GM21737 (cell line): Measurements from ENCODE around the gene ANKRD29.
"Not testable (repeated sequence)": the region's sequence is repeated elsewhere in the genome, so short reads cannot be mapped to it uniquely, and the experiment has no call there.

Experiments used
- ATAC-seq: cut with Tn5 transposase; IDR thresholded peaks from one replicate; pipeline ENCODE4 v1.9.1; 2021; ENCODE audit warnings: mild to moderate bottlenecking, moderate library complexity; ENCODE audit not compliant: unreplicated experiment

Gene ANKRD29

DNA sequence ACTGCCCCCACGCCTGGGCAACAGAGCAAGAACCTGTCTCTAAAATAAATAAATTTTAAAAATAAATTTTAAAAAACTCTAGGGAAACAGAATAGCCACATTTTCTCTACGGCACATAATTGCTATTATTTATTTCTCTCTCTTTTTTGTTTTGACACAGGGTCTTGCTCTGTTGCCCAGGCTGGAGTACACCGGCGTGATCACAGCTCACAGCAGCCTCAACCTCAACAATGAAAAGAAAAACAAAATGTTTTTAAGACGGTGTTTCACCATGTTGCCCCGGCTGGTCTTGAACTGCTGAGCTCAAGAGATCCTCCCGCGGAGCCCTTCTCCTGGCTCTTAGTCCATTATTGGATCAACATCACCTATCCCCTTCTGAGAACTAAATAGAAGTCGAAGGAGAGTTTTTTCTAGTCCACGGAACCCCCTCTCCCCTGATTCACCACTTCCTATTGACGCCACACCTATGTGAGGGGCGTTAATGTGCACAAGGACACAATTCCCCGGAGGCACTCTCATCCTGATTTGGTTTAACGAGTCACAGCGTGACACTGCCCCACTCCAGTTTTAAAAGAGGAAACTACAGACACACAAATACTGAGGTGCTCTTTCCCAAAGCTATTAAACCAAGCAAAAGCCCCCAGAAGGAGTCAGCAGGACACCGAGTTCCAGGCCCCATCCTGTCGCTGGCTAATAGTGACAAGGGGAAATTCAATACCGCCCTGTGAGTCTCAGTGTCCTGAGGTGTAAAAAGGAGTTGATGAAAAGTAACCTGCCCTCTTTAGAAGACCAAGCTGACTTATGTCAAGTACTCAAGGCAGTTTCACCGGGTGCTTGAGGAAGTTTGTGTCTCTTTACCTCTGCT, 77.5 kb downstream of the ANKRD29 start:
- no peak for ATAC-seq

DNA sequence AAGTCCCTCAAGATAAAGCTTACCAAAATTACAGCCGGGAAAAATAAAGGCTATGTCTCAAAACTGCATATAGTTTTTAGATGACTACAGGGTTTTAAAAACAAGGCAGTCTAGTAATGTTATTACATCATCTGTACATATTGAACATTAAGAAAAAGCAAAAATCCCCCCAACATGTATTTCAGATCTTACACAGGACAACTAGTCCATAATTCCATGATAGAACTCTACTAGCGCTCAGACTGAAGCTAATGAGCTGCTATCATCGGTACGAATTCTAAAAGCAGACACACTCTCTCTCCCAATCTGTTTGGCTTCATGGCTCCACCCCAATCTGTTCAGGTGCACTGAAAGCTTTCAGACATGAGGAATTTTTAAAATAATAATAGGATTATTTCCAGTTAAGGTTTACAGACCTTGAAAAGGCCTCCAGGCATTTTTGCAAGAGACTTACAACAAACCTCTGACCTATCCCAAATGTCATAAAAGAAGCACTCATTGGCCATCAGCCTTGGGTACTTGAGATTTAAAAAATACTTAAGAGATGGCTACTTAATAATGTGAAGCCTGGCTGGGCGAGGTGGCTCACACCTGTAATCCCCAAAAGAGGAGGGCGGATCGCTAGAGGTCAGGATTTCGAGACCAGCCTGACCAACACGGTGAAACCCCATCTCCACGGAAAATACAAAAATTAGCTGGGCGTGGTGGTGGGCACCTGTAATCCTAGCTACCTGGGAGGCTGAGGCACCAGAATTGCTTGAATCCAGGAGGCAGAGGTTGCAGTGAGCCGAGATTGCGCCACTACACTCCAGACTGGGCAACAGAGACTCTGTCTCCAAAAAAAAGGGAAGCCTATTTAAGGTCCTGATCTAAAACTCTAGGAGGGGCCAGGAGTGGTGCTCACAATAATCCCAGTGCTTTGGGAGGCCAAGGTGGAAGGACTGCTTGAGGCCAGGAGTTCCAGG, 78.4 kb downstream of the ANKRD29 start:
- no peak for ATAC-seq

DNA sequence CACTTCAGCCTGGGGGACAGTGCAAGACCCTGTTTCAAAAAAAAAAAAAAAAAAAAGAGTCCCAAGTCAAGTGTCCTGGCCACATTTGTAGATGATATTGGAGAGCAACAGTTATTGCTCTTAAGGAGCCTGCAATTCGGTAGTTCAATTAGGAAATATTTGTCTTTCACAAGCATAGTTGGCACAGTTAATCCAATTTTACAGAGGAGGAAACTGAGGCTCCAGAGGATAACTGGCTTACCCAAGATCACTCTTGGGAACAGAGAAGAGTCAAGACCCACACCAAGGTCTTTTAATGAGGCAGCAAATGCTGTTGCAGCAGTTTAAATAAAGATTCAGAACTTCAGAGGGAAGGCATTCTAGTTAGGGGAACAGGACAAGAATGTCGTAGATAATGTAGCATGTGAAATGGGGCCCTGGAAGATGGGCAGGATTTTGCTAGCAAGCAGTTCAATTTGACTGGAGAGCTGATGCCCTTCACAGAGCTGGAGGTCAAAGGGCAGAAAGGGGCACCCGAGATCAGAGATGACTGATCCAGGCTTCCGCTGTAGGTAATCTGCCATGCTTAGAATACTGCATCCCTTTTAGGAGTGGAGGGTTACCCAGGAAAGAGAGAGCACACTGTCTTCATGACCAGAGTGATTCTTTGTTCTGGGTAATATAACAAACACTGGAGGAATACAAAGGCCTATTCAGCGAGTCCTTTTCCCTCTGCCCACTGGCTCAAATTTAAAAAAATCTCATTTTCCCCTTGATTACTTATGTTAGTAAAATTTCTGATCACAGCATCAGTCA, 79.4 kb downstream of the ANKRD29 start:
- no peak for ATAC-seq

DNA sequence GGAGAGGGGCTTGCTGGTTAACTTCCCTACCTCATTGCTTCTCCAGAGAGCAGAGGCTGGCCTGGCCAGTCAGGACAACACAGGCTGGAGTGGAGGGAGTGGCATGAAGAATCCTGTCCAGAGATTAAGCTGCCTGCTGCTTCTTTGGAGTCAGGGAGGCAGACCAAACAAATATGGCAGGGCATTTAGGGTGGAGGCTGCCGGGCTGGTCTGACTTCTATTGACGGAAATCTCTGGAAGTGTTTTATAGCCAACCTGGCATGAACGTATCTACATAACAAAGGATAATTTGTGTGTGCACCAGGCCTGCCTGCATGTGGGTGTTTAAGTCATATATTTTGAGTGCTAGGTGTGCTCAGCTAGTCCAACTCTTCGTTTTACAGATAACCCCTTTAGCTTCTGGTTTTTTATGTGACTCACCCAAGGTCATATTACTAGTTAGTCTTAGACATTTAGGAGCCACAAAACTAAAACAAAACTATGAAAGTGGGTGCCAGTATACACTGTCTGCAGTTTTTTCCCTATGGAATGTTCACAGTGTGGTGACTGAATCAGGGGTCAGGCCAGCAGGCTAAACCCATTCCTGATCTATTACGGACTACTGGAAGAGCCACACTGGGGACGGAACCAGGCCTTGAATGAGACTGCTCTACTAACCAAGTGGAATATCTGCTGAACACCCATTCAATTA, 81.9 kb downstream of the ANKRD29 start:
- no peak for ATAC-seq

DNA sequence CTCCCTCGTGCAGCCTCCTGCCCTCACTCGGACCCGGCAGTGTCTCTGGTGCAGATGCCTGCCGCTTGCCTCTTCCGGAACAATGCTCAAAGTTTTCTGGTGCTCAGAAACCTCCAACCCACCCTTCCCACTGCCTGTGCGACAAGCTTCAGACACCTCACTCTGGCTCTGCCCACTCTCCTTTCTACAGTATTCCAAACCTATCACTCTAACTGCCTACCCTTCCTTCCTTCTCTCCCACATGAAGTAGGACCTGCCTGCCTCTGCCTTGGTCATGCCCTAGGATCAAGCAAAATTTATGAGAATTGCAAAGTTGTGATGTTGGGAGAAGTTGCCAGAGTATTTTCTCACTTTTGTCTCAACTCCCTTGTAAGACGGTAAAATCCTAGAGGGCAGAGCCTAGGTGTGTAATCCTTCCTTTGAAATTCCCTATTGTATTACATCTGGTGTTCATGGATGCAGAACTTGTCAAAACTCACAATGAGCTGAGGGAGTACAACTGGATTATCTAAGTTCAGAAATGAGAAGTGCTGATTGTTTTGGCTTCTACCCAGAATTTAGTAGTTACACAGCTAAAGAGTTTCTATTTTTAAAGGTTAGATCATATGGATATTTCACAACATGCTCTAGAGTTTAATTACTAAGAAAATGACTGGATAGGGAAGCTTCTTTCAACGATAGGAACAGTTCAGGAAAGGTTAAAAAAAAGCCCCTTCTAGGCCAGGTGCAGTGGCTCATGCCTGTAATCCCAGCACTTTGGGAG, 83.6 kb downstream of the ANKRD29 start:
- no peak for ATAC-seq

DNA sequence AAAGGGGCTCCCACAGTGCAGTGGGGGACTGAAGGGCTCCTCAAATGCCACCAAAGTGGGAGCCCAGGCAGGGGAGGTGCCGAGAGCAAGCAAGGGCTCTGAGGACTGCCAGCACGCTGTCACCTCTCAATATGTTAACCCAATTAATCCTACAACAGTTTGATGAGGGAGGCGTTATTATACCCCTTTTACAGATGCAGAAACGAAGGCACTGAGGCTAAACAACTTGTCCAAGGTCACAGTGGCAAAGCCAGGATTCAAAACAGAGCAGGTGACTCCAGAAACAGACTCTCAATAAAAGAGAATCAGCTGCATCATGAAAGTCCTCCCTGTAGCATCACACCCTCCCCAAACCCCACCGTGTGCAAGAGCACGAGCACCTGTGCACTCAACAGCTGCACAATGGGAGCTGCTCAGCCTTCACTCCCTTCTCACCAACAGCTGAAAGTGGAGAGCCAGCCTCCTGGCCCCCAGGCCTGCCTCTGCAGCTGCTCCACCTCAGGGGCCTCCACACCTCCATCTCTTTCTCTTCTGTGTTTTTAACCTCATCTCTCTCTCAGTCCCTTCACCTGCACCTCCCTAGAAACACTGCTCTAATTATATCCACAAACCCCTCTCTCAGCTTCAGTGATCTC, 84.5 kb downstream of the ANKRD29 start:
- no peak for ATAC-seq

DNA sequence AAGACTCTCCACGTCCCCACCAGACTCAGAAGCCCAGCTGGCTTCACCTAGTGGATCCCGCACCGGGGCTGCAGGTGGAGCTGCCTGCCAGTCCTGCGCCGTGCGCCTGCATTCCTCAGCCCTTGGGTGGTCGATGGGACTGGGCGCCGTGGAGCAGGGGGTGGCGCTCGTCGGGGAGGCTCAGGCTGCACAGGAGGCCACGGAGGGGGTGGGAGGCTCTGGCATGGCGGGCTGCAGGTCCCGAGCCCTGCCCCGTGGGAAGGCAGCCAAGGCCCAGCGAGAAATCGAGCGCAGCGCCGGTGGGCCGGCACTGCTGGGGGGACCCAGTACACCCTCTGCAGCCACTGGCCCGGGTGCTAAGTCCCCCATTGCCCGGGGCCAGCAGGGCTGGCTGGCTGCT, 85.2 kb downstream of the ANKRD29 start:
- not testable (repeated sequence) for ATAC-seq

DNA sequence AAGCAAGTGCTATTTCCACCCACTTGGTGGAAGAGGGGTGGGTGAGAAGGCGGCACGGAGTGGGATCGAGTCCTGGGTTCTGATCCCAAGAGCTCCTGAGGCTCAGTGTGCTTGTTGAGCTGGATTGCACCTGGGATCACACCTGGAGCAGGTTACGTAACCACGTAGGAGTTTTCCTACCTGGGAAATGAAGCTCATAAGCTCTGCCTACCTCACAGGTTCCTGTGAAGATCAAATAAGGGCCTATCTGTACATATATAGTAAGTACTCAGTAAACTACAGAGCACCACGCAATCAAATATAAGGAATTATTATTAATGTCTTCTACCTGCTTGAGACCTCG, 87.4 kb downstream of the ANKRD29 start:
- ATAC-seq, result no peak

DNA sequence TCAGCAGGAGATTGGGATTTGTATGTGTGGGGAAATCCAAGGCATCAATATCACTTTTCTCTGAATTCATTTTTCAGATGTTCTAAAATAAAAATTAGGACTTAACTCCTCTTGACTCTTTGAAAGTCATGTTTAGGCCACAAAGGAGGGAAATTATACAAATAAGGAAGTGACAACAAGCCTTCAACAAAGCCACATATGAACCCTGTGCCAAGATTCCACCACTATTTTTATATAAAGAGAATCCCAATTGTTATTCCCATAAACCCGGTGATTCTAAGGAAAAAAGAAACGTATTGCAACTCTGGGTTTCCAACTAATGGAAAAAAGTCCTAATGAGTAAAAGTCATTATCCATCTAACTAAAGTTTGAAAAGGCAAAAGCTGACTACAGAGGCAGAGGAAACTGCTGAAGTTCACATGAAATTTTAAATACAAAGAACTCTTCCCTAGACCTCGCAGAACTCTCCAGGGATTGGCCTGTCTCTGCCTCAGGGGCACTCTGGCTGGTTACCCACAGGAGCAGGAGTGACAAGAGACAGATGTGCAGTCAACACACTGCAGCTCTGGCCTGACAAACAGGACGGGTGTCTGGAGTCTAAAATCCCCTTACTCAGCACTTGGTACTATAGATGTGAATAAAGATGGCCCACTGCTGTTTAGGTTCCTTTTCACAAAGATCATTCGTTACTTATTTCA, 88.0 kb downstream of the ANKRD29 start:
- ATAC-seq, result no peak

DNA sequence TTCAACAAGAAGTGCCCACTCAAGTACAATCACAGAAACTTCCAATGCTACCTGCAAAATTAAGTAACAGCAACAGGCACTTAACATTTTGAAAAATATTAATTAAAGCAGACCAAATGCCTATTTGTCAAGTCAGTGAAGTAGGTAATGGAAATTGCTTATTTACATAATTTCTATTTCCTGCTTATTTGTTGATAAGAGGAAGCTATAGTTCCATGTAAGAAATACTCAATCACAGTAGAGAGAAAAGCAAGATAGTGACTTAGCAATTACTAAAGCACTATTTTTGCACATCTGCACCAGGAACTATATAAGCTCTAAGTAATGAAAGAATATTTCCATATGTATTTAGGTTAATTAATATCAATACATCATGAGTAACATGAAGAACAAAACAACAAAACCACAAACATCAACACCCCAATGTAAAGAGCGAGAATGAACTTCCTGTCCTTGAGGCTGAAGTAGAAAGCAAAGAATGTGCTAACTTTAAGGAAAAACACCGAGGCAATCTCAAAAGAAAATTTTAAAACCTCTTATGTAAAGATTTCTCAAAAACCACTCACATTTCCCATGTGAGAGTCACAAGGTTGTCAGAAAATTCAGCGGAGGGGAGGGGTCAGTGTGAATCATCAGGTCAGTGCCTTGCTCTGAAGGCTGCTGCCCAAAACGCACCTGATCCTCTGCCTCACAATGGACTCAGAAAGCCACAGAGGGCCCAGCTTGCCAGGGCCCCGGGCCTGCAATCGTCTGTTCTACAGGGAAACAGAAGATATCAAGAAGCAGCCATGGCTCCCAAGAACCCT, 88.9 kb downstream of the ANKRD29 start:
- no peak for ATAC-seq

DNA sequence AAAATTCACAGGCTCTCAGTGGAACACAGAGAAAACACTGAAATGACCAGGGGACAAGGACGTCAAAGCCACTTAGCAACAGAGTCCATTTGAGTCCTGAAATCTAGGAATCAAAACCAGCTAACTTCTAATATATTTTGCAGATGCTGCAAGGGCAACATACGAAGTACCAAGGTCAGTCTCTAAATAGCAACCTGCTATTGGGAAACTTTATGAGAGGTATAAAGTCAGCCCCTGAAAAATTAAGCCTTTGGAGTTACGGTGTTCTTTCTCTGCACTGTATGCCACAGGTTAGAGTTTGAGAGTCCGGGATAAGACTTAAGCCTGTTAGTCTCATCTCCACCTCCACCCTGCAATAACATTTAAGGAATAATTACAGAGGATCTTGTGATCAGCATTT, 89.7 kb downstream of the ANKRD29 start:
- no peak for ATAC-seq

DNA sequence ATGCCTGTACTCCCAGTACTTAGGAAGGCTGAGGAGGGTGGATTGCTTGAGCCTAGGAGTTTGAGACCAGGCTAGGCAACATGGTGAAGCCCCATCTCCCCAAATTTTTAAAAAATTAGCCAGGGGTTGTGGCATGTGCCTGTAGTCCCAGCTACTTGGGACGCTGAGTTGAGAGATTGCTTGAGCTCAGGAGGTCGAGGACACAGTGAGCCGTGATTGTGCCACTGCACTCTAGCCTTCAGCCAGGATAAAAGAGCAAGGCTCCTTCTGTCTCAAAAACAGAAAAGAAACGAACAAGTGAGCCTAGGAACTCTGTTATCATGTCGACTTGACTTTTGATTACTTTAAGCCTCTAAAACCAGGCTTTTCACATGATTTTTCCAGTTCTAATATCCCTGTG, 90.1 kb downstream of the ANKRD29 start:
- ATAC-seq, result no peak

DNA sequence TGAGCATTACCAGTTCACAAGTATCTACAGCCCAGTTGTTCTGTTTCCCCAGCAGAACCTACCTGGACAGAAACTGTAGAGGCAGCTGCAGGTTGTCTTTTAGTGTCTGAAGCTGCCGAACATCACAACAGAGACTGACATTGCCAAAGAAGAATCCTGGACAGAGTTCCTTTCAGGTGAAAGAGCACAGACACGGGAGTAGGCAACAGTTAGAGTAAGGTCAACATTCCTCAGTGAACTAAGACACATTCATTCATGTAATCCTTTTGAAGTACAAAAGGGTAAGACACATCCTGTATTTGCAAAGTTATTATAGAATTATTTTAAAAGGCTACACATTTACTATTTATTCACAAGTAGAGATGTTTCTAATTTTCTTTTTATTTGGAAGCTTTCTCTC, 90.7 kb downstream of the ANKRD29 start:
- ATAC-seq, result no peak

DNA sequence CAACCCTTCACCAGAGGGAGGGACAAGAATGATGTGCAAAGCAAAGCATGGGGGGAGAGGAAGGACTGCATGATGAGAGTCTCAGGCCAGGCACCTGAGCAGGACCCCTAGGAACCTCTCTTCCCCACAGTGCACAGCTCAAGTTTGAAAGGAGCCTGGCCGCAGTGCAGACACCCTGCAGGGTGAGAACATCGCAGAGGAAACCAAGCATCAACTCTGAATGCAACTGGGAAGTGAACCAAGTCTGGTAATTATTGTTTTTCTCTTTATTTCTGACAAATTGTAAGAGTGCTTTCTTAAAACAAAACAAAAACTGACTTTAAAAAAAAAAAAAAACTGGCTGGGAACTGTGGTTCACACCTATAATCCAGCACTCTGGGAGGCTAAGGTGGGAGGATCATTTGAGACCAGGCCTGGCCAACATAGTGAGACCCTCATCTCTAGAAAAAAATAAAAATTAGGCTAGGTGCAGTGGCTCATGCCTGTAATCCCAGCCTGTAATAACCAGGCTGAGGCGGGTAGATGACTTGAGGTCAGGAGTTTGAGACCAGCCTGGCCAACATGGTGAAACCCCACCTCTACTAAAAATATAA, 91.7 kb downstream of the ANKRD29 start:
- ATAC-seq, result no peak

DNA sequence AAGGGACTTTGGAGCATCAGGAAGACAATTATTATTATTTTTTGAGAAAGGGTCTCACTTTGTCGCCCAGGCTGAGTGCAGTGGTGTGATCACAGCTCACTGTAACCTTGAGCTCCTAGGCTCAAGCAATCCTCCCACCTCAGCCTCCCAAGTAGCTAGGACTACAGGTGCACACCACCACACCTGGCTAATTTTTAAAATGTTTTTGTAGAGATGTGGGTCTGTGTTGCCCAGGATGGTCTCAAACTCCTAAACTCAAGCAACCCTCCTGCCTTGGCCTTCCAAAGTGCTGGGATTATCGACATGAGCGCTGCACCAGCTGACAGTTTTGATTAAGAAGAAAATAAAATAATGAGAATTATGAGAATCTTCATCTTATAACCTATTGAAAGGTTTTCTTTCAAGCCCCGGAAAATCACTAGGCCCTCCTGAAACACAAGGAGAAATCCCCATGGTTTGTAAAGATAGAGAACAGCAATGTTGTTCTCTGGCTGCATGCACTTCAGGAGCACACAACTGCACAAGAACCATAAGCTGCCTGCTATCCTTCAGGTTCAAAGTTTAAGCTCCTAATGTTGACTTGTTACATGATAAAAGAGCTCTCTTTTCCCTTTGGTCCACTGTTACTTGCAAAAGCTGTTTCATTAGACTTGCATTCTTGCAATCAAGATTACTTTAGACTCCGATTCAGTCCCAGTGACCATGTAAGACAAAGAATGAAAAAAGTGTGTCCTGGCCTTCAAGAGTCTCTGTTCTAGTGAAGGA, 93.2 kb downstream of the ANKRD29 start:
- no peak for ATAC-seq

DNA sequence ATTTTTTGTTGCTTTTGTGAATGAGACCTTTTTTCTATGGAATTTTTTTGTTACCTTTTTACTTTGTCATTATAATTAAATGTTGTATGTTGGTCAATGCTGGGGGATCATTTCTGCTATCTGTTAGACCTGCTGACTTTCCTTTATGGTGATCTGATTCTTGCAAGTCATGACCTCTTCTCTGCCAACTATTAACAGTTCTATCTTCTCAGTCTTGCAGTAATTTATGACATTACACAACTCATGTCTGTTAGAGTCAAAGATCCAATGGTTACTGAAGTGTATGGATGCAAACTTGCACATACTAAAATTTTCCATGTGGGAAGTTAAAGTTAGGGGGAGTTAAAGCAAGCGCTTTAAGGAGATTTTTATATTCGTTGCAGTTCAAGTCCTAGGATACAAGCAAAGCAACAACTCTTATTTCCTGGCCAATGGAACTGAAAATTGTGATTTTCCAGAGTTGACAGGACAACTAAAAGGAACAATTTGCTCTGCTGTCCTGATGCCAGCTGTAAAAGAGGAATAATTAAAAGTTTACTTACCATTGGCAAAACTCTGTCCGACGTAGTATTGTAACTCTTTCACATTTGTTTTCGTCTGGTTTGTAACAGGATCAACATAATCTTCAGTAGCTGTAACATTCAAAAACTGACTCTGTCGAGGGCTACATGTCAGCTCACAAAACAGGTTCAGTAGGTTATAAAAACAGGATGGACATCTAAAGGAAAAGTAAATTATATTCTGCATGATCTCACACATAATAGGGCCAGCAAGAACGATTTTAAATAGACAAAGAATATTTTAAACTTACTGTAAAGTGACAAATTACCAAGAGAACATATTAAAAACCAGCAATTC, 94.2 kb downstream of the ANKRD29 start:
- no peak for ATAC-seq
